HCT116 (cell line): ENCODE data around the gene WDR83. TPM values are rescaled to one million over a fixed set of nuclear protein-coding genes. Genes with fewer than 3 reads are reported as not detected.

Source experiments
- ATAC-seq: fragments of 200-7000 bp; cut with Tn5 transposase; 2 replicates; pipeline ENCODE4 v1.9.1; 2020; ENCODE audit warnings: mild to moderate bottlenecking, moderate library complexity
- BruUV-seq: library from RNA; stranded (reverse); fragments of 400-500 nt; replicated peaks from 2 replicates; lab custom pipeline; 2021; lab: Mats Ljungman, UMichigan
- CTCF ChIA-PET: fragments of 300-600 bp; sonication (Branson Sonifier 250); formaldehyde crosslinking; loops from one replicate; lab custom pipeline; 2021; ENCODE audit warnings: antibody characterized with exemption; lab: Charles Lee
- POLR2A ChIA-PET: fragments of 300-600, 350-600 bp; sonication (Branson Sonifier 250); formaldehyde crosslinking; loops from one replicate; lab custom pipeline; 2021; ENCODE audit warnings: antibody characterized with exemption; lab: Charles Lee
- RAD21 ChIA-PET, 2 experiments: fragments of 300-600 bp; sonication (Branson Sonifier 250); formaldehyde crosslinking; loops; one replicate each; lab custom pipeline; 2023; ENCODE audit warnings: low total read pairs in 2 of 2; ENCODE audit not compliant: uncharacterized antibody in 2 of 2, unreplicated experiment in 2 of 2, low non-redundant PET in 1 of 2; lab: Charles Lee
- DNase-seq: peaks from one replicate; pipeline ENCODE4 v3.0.0-alpha.2; 2010; ENCODE audit warnings: low read depth, low spot score
- H2AFZ ChIP-seq: fragments of 200-600 bp; shearing (Covaris generic), sonication (generic); 2 replicates; pipeline ENCODE4 v1.6.1; 2017; ENCODE audit warnings: low read depth, mixed run types, mixed read lengths, antibody characterized with exemption, low read length; ENCODE audit not compliant: poor library complexity, severe bottlenecking
- H3K27ac ChIP-seq: 2 replicates; pipeline ENCODE4 v1.5.1; 2012; ENCODE audit warnings: low read depth, low read length
- H3K27me3 ChIP-seq: fragments of 200-600 bp; sonication (generic); 2 replicates; pipeline ENCODE4 v1.6.1; 2016; ENCODE audit warnings: mixed run types, low read length, mixed read lengths; ENCODE audit not compliant: insufficient read depth
- H3K36me3 ChIP-seq, 2 experiments: fragments of 200-500 bp in 1 of 2; fragments of 200-600 bp in 1 of 2; sonication (Bioruptor generic) in 1 of 2; sonication (generic) in 1 of 2; 2 replicates each; pipeline versions ENCODE4 v1.5.1 to v1.6.1; 2014 to 2016; ENCODE audit warnings: low read length in 2 of 2, inconsistent platforms in 1 of 2, mixed read lengths in 1 of 2, mixed run types in 1 of 2; ENCODE audit not compliant: insufficient read depth in 2 of 2, control insufficient read depth in 1 of 2
- H3K4me1 ChIP-seq, 2 experiments: fragments of 200-600 bp in 1 of 2; sonication (generic) in 1 of 2; 2 replicates each; pipeline versions ENCODE4 v1.5.1 to v1.6.1; 2012 to 2017; ENCODE audit warnings: low read length in 2 of 2, inconsistent platforms in 1 of 2, mild to moderate bottlenecking in 1 of 2, mixed read lengths in 1 of 2, mixed run types in 1 of 2, moderate library complexity in 1 of 2; ENCODE audit not compliant: insufficient read depth in 2 of 2, control insufficient read depth in 1 of 2
- H3K4me2 ChIP-seq: fragments of 200-600 bp; sonication (generic); 2 replicates; pipeline ENCODE4 v1.6.1; 2017; ENCODE audit warnings: mixed run types, low read length, mixed read lengths
- H3K4me3 ChIP-seq, 2 experiments: fragments of 200-600 bp in 1 of 2; sonication (generic) in 1 of 2; replicated peaks in 1 of 2; 2 replicates each; pipeline ENCODE4 v1.5.1; 2011 to 2016; ENCODE audit warnings: low read length in 2 of 2, control low read depth in 1 of 2, low read depth in 1 of 2, mild to moderate bottlenecking in 1 of 2, mixed read lengths in 1 of 2, mixed run types in 1 of 2
- H3K79me2 ChIP-seq: fragments of 200-600 bp; sonication (generic); 2 replicates; pipeline ENCODE4 v1.6.1; 2017; ENCODE audit warnings: mild to moderate bottlenecking, mixed run types, low read length, moderate library complexity, mixed read lengths; ENCODE audit not compliant: insufficient read depth
- H3K9ac ChIP-seq: fragments of 200-600 bp; sonication (generic); 2 replicates; pipeline ENCODE4 v1.6.1; 2016; ENCODE audit warnings: low read length, mixed read lengths
- H3K9me2 ChIP-seq: fragments of 200-600 bp; sonication (generic), shearing (Covaris generic); 2 replicates; pipeline ENCODE4 v1.6.1; 2017; ENCODE audit warnings: mixed run types, mild to moderate bottlenecking, moderate library complexity; ENCODE audit not compliant: insufficient read depth
- H3K9me3 ChIP-seq, 2 experiments: fragments of 200-500 bp in 1 of 2; fragments of 200-600 bp in 1 of 2; sonication (Bioruptor generic) in 1 of 2; sonication (generic) in 1 of 2; 2 replicates each; pipeline ENCODE4 v1.6.1; 2014 to 2017; ENCODE audit warnings: low read length in 2 of 2, mixed read lengths in 2 of 2, inconsistent platforms in 1 of 2, low read depth in 1 of 2, mild to moderate bottlenecking in 1 of 2, mixed run types in 1 of 2, moderate library complexity in 1 of 2; ENCODE audit not compliant: control insufficient read depth in 1 of 2, insufficient read depth in 1 of 2
- H4K20me1 ChIP-seq: fragments of 200-600 bp; sonication (generic), shearing (Covaris generic); 2 replicates; pipeline ENCODE4 v1.6.1; 2017; ENCODE audit warnings: mixed run types, mild to moderate bottlenecking, moderate library complexity; ENCODE audit not compliant: insufficient read depth
- ELF1 ChIP-seq: IDR thresholded peaks from 2 replicates; pipeline ENCODE4 v1.6.1; 2012; ENCODE audit warnings: low read depth, borderline replicate concordance
- FOSL1 ChIP-seq: IDR thresholded peaks from 2 replicates; pipeline ENCODE4 v1.6.1; 2012; ENCODE audit warnings: low read depth
- MAX ChIP-seq: IDR thresholded peaks from 2 replicates; pipeline ENCODE4 v1.6.1; 2012
- POLR2A ChIP-seq: IDR thresholded peaks from 2 replicates; pipeline ENCODE4 v1.7.0; 2011; ENCODE audit warnings: borderline replicate concordance; ENCODE audit not compliant: insufficient read depth, insufficient read length; ENCODE audit errors: extremely low read depth
- POLR2AphosphoS5 ChIP-seq: IDR thresholded peaks from 2 replicates; pipeline ENCODE4 v1.6.1; 2011; ENCODE audit warnings: mild to moderate bottlenecking, low read depth, low read length, moderate library complexity
- SIN3A ChIP-seq: IDR thresholded peaks from 2 replicates; pipeline ENCODE4 v1.6.1; 2012; ENCODE audit warnings: low read depth
- SP1 ChIP-seq: IDR thresholded peaks from 2 replicates; pipeline ENCODE4 v1.6.1; 2012; ENCODE audit warnings: low read depth
- TCF7L2 ChIP-seq: IDR thresholded peaks from 2 replicates; pipeline ENCODE4 v1.7.0; 2011; ENCODE audit warnings: borderline replicate concordance, inconsistent platforms; ENCODE audit not compliant: insufficient read depth, insufficient read length; ENCODE audit errors: extremely low read depth
- intact Hi-C: fragments of 100-400 bp; cut with micrococcal nuclease; formaldehyde crosslinking; loops from 2 replicates; pipeline ENCODE4 v1.10.0; 2022
- total RNA-seq: library from RNA; stranded (reverse); gene quantifications from one replicate; pipeline ENCODE4 v1.2.1, GENCODE V29; 2021; ENCODE audit not compliant: unreplicated experiment
- TF ChIP-seq, protein P1 (sequence below): IDR thresholded peaks from 2 replicates; pipeline ENCODE4 v1.6.1; 2011; ENCODE audit warnings: mild to moderate bottlenecking, low read length, moderate library complexity; ENCODE audit not compliant: insufficient replicate concordance; ENCODE audit errors: extremely low read depth

Gene WDR83
- total RNA-seq, 1 experiment from 2014 or later, result 20.1 TPM

- TSS peak; percentile 94 for BruUV-seq
- peaks cover 58% of the 10 kb centered on the region for H3K79me2 ChIP-seq
- ATAC-seq, result peak; percentile 83
Measured at GRCh38 chr19:12722566-12723380, 56.2 kb downstream of the WDR83 start.

More at GRCh38 chr19:12722566-12723380, 56.2 kb downstream of the WDR83 start:
- no peak overlapping the region for H2AFZ ChIP-seq
- no peaks in the 10 kb centered on the region for H3K9me2 ChIP-seq
- H3K27me3 ChIP-seq, result no peaks in the 10 kb centered on the region
- H3K9me3 ChIP-seq, result no peaks in the 10 kb centered on the region
- H3K4me1 ChIP-seq, result peaks cover 0 to 41% of the 10 kb centered on the region in 2 experiments; a peak in 3 of 4 replicates
- ChIA-PET RAD21 (interaction anchor here (0.5 to 1.0 kb wide), 2 partner anchors 11 to 51 kb away, joined by 3 to 5 read pairs; no protein-coding TSS in a partner anchor), POLR2A (interaction anchor here (0.5 to 3.9 kb wide), 7 partner anchors 11 to 404 kb away, joined by 3 to 32 read pairs (median 8); partner anchors contain the start of genes DHPS, GET3 and JUNB), CTCF (interaction anchor here (0.5 to 3.0 kb wide), 6 partner anchors 11 to 125 kb away, joined by 3 to 17 read pairs (median 4); partner anchors contain the start of gene TRIR)
- peak overlapping the region; percentile 82 to 93 for H3K4me3 ChIP-seq
- peak overlapping the region; percentile 93 for H3K9ac ChIP-seq
- TF ChIP-seq SIN3A (peak; percentile 63), POLR2AphosphoS5 (peak; percentile 65), ELF1 (no peak; the same call in 1 of the 2 replicates), MAX (peak; percentile 95), SP1 (peak; percentile 84), POLR2A (peak; percentile 54), FOSL1 (no peak), TCF7L2 (peak; percentile 90)
- TF ChIP-seq, protein P1, sequence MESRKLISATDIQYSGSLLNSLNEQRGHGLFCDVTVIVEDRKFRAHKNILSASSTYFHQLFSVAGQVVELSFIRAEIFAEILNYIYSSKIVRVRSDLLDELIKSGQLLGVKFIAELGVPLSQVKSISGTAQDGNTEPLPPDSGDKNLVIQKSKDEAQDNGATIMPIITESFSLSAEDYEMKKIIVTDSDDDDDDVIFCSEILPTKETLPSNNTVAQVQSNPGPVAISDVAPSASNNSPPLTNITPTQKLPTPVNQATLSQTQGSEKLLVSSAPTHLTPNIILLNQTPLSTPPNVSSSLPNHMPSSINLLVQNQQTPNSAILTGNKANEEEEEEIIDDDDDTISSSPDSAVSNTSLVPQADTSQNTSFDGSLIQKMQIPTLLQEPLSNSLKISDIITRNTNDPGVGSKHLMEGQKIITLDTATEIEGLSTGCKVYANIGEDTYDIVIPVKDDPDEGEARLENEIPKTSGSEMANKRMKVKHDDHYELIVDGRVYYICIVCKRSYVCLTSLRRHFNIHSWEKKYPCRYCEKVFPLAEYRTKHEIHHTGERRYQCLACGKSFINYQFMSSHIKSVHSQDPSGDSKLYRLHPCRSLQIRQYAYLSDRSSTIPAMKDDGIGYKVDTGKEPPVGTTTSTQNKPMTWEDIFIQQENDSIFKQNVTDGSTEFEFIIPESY, result peak; percentile 79
- intact Hi-C loops, result no loop called here
- H3K27ac ChIP-seq, result peak overlapping the region; percentile 88
- H3K4me2 ChIP-seq, result peak overlapping the region; percentile 78
- DNase-seq, result peak; percentile 99
- H3K36me3 ChIP-seq, result peaks cover 5 to 18% of the 10 kb centered on the region in 2 experiments; a peak in 2 of 4 replicates
- no peaks in the 10 kb centered on the region for H4K20me1 ChIP-seq
